HFFc6 (cell line): ENCODE results near the gene PDZD2. TPM values are rescaled to one million over a fixed set of nuclear protein-coding genes. Genes with fewer than 3 reads are reported as not detected.

Source experiments
- DNase-seq: peaks from one replicate; pipeline ENCODE4 v3.0.0-alpha.2; 2018
- H3K27ac Mint-ChIP-seq: 2 replicates; pipeline ENCODE4 v1.8.0; 2020; ENCODE audit warnings: mild to moderate bottlenecking, mixed read lengths
- H3K27me3 Mint-ChIP-seq: 2 replicates; pipeline ENCODE4 v1.8.0; 2021; ENCODE audit warnings: mild to moderate bottlenecking, moderate library complexity, mixed read lengths; ENCODE audit not compliant: insufficient read depth
- H3K36me3 Mint-ChIP-seq: 2 replicates; pipeline ENCODE4 v1.8.0; 2021; ENCODE audit warnings: low read depth, mixed read lengths
- H3K4me1 Mint-ChIP-seq: 2 replicates; pipeline ENCODE4 v1.8.0; 2020; ENCODE audit warnings: low read depth, mixed read lengths
- H3K4me3 Mint-ChIP-seq: 2 replicates; pipeline ENCODE4 v1.8.0; 2020; ENCODE audit warnings: mild to moderate bottlenecking, moderate library complexity, mixed read lengths
- H3K9me3 Mint-ChIP-seq: 2 replicates; pipeline ENCODE4 v1.8.0; 2020; ENCODE audit warnings: mild to moderate bottlenecking, mixed read lengths
- total RNA-seq, 6 experiments: library from RNA; stranded (reverse); fragmentation: NEBNext Ultra II Directional; extraction: Animal tissue kit (Norgen Biotek cat#: 25700); gene quantifications; 2 replicates in 1 of 6; 3 replicates in 5 of 6; pipeline ENCODE4 v1.2.3, GENCODE V29; 2021
- TF ChIP-seq, protein P1 (sequence below): fragments of 200-600 bp; sonication (generic); IDR thresholded peaks from 2 replicates; pipeline ENCODE4 v1.5.0; 2021; ENCODE audit warnings: antibody characterized with exemption, mild to moderate bottlenecking

Gene PDZD2
- total RNA-seq, 6 experiments from 2014 or later, result 0.02 to 0.12 (median 0.09) TPM

DNA sequence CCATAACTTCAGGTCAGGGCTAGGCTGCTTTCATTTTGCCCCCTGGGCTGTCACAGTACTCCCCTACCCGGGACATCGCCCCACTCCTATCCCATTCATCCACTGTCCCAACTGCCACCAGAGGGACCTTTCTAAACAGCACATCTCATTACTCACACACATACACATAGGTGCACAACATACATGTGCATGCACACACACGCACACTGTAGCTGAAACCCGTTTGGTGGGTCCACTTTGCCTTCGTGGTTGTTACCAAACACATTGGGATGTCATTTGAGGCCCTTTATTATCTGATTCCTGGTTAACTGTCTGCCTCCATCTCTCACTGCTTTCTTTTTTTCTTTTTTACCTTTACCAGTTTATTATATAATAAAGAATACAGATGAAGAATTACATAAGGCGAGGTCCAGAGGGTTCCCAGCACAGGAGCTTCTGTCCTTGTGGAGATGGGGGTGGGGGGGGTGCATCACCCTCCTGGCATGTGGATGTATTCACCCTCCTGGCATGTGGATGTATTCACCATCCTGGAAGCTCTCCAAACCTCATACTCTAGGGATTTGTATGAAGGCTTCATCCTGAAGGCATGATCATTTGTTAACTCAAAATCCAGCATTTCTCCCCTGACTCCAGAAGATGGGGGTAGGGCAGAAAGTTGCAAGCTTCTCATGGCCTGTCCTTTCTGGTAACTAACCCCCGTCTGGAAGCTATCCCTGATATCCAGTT lies 349.2 kb downstream of the PDZD2 start:
- Mint-ChIP-seq H3K9me3 (no peaks in the 10 kb centered on the region), H3K4me1 (peaks cover 63% of the 10 kb centered on the region), H3K4me3 (0 out of 2 replicates have a peak overlapping the region, but pooled peaks have one; percentile 14), H3K36me3 (peaks cover 9% of the 10 kb centered on the region; the same call in 1 of the 2 replicates), H3K27ac (no peak overlapping the region), H3K27me3 (no peaks in the 10 kb centered on the region)
- TF ChIP-seq, protein P1, sequence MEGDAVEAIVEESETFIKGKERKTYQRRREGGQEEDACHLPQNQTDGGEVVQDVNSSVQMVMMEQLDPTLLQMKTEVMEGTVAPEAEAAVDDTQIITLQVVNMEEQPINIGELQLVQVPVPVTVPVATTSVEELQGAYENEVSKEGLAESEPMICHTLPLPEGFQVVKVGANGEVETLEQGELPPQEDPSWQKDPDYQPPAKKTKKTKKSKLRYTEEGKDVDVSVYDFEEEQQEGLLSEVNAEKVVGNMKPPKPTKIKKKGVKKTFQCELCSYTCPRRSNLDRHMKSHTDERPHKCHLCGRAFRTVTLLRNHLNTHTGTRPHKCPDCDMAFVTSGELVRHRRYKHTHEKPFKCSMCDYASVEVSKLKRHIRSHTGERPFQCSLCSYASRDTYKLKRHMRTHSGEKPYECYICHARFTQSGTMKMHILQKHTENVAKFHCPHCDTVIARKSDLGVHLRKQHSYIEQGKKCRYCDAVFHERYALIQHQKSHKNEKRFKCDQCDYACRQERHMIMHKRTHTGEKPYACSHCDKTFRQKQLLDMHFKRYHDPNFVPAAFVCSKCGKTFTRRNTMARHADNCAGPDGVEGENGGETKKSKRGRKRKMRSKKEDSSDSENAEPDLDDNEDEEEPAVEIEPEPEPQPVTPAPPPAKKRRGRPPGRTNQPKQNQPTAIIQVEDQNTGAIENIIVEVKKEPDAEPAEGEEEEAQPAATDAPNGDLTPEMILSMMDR, result no peak
- peak; percentile 96 for DNase-seq

DNA sequence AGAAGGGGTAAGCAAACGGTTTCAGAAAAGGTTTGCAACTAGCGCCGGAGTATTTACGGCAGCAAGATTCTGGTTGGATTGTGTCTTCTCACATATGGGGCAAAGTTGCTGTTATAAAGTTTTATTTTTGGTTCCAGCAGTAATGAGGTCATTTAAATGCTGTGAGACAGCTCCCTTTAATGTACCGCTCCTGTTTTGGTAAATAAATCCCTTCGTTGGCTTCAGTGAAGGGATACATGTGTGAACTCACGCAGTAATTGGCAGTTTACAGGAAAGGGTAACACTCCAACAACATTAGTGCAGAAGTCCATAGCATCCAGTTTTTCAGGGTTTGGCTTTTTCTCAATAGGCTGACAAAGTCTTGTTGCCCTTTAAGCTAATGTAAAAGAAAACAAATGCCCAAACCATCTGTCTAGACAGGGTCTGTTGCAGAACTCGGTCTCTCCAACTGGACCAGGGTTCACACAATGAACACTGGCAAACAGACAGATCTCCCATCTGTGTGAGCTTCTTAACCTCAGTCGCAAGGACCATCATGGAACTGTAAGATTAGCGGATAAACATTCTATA lies 351.2 kb downstream of the PDZD2 start:
- Mint-ChIP-seq H3K4me3 (peak overlapping the region; percentile 22; the same call in 1 of the 2 replicates), H3K36me3 (peaks cover 9% of the 10 kb centered on the region; the same call in 1 of the 2 replicates), H3K4me1 (peaks cover 60% of the 10 kb centered on the region), H3K27ac (peak overlapping the region; percentile 32; the same call in 1 of the 2 replicates), H3K9me3 (no peaks in the 10 kb centered on the region), H3K27me3 (no peaks in the 10 kb centered on the region)
- DNase-seq, result peak; percentile 17
- TF ChIP-seq, protein P1, result no peak

DNA sequence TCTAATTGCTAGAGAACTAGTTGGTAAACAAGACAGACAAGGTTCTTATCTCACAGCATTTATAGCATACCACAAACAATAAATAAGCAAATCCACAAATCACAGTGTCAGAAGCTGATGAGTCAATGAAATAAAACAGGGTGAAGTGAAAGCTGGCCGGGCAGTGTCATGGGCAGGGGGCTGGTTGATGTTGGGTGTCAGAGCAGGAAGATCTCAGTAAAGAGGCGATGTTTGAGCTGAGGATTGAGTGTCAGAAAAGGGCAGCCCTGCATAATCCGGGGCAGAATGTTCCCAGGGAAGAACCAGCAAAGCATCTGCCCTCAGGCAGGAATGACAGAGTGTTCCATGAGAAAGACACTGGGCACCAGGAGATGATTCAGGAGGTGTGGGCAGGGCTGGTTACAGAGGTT lies 351.8 kb downstream of the PDZD2 start:
- DNase-seq, result peak; percentile 58
- TF ChIP-seq, protein P1, result no peak
- Mint-ChIP-seq H3K36me3 (peaks cover 9% of the 10 kb centered on the region; the same call in 1 of the 2 replicates), H3K4me1 (peaks cover 60% of the 10 kb centered on the region), H3K27ac (peak overlapping the region; percentile 30; the same call in 1 of the 2 replicates), H3K4me3 (peak overlapping the region; percentile 1; the same call in 1 of the 2 replicates), H3K9me3 (no peaks in the 10 kb centered on the region), H3K27me3 (no peaks in the 10 kb centered on the region)

DNA sequence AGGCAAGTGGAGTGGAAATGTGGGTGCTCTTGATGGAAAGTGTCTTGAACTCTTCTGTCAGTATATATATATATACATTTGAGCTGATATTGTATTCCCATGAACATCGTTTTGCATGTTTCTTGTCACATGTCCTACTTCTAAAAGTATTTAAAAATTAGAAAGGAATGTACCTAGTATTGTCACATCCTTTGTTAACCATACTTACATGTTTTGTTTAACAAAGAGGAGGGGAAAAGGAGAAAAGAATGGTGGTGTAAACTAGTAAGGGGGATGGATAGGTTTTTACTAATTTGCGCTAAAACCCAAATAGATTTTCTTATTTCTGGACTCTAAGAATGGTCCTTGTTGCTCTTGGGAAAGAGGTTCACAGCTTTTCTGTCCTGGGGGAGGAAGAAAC lies 353.4 kb downstream of the PDZD2 start:
- H3K9me3 Mint-ChIP-seq, result no peaks in the 10 kb centered on the region
- H3K27me3 Mint-ChIP-seq, result no peaks in the 10 kb centered on the region
- H3K27ac Mint-ChIP-seq, result no peak overlapping the region
- H3K4me1 Mint-ChIP-seq, result peaks cover 66% of the 10 kb centered on the region
- no peak for DNase-seq
- no peak overlapping the region for H3K4me3 Mint-ChIP-seq
- TF ChIP-seq, protein P1, result no peak
- peaks cover 9% of the 10 kb centered on the region; the same call in 1 of the 2 replicates for H3K36me3 Mint-ChIP-seq

DNA sequence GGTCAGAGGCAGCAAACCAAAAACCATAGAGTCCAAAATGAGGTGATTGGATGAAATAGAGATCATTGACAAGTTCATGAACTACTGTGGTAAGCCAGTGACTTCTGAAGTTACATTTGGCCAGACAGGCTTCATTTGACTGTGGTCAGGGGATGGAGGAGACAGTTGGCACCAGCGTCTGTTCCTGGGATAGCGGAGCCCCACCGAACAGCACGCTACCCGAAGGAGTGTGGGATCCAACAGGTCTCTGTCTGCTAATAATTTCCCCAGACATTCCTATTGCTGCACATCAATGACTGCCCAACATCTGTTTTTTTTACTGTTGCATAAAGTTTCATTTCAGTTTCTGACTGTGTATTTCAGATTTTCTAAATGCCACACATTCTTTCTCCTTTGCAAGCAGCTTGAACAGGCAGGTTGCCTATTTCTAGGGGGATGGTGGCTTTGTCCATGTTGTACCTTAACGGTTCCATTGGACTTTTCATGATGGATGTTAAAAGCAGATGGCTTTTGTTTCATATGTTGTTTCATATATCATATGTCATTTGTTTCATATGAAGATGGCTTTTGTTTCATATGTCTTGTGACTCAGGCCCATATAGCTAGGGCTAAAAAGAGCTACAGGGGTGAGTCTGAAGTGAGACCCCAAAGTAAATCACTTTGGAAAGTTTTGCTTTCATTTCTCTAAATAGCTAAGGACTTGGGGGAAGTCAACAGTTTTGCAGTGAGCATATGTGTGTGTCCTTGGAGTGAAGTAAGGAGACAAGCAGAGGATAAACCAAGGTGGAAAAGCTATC lies 354.4 kb downstream of the PDZD2 start:
- Mint-ChIP-seq H3K4me3 (no peak overlapping the region), H3K4me1 (peaks cover 66% of the 10 kb centered on the region), H3K27ac (no peak overlapping the region; the same call in 1 of the 2 replicates), H3K27me3 (no peaks in the 10 kb centered on the region; the same call in 1 of the 2 replicates), H3K9me3 (no peaks in the 10 kb centered on the region), H3K36me3 (0 out of 2 replicates have a peak, but pooled peaks cover 4% of the 10 kb centered on the region)
- TF ChIP-seq, protein P1, result no peak
- peak; percentile 28 for DNase-seq
